GM23338 (cell line): ENCODE data around the gene CUX1. TPM values are rescaled to one million over a fixed set of nuclear protein-coding genes. Genes with fewer than 3 reads are reported as not detected.

Experiments used
- ATAC-seq: fragments of 200-7000 bp; cut with Tn5 transposase; 3 replicates; pipeline ENCODE4 v1.9.1; 2020
- DNase-seq: peaks from one replicate; pipeline ENCODE4 v3.0.0-alpha.2; 2015; ENCODE audit warnings: low spot score
- H2AFZ ChIP-seq: fragments of 200-600 bp; sonication (generic); 2 replicates; pipeline ENCODE4 v1.8.0; 2016; ENCODE audit warnings: antibody characterized with exemption, mild to moderate bottlenecking, moderate library complexity
- H3F3A ChIP-seq: fragments of 200-600 bp; sonication (generic); replicated peaks from 2 replicates; pipeline ENCODE4 v1.8.0; 2017; ENCODE audit warnings: antibody characterized with exemption, mixed run types, low read depth
- H3K27ac ChIP-seq: fragments of 200-600 bp; sonication (generic); 2 replicates; pipeline ENCODE4 v1.6.1; 2016; ENCODE audit warnings: low read depth
- H3K27me3 ChIP-seq: fragments of 200-600 bp; sonication (generic); 2 replicates; pipeline ENCODE4 v1.8.0; 2016; ENCODE audit warnings: mild to moderate bottlenecking, mixed run types, moderate library complexity; ENCODE audit not compliant: insufficient read depth
- H3K36me3 ChIP-seq: fragments of 200-600 bp; sonication (generic); 2 replicates; pipeline ENCODE4 v1.8.0; 2016; ENCODE audit warnings: mild to moderate bottlenecking; ENCODE audit not compliant: insufficient read depth
- H3K4me1 ChIP-seq: fragments of 200-600 bp; sonication (generic); 2 replicates; pipeline ENCODE4 v1.8.0; 2016; ENCODE audit warnings: mild to moderate bottlenecking, moderate library complexity; ENCODE audit not compliant: insufficient read depth
- H3K4me2 ChIP-seq: fragments of 200-600 bp; sonication (generic); 2 replicates; pipeline ENCODE4 v1.7.1; 2017; ENCODE audit warnings: mixed run types
- H3K4me3 ChIP-seq: fragments of 200-600 bp; sonication (generic); 2 replicates; pipeline ENCODE4 v1.6.1; 2016; ENCODE audit warnings: mixed run types
- H3K79me2 ChIP-seq: fragments of 200-600 bp; sonication (generic); replicated peaks from 2 replicates; pipeline ENCODE4 v1.8.0; 2017; ENCODE audit warnings: mild to moderate bottlenecking; ENCODE audit not compliant: insufficient read depth
- H3K9me2 ChIP-seq: fragments of 200-600 bp; sonication (generic); 2 replicates; pipeline ENCODE4 v1.8.0; 2017; ENCODE audit not compliant: insufficient read depth
- H4K20me1 ChIP-seq: fragments of 200-600 bp; sonication (generic); replicated peaks from 2 replicates; pipeline ENCODE4 v1.8.0; 2017; ENCODE audit warnings: mild to moderate bottlenecking; ENCODE audit not compliant: insufficient read depth
- H3K27ac Mint-ChIP-seq: 2 replicates; pipeline ENCODE4 v1.8.0; 2020; ENCODE audit warnings: inconsistent platforms, mild to moderate bottlenecking, moderate library complexity, mixed read lengths
- H3K27me3 Mint-ChIP-seq: 3 replicates; pipeline ENCODE4 v1.8.0; 2022; ENCODE audit warnings: low read depth, mild to moderate bottlenecking, moderate library complexity, mixed read lengths, inconsistent platforms; ENCODE audit not compliant: insufficient read depth, poor library complexity
- H3K36me3 Mint-ChIP-seq: 3 replicates; pipeline ENCODE4 v1.8.0; 2021; ENCODE audit warnings: low read depth, mild to moderate bottlenecking, inconsistent platforms, moderate library complexity, mixed read lengths
- H3K4me1 Mint-ChIP-seq: 3 replicates; pipeline ENCODE4 v1.8.0; 2020; ENCODE audit warnings: mild to moderate bottlenecking, inconsistent platforms, mixed read lengths
- H3K4me3 Mint-ChIP-seq: 3 replicates; pipeline ENCODE4 v1.8.0; 2021; ENCODE audit warnings: moderate library complexity, mild to moderate bottlenecking, inconsistent platforms, mixed read lengths
- H3K9me3 Mint-ChIP-seq: 3 replicates; pipeline ENCODE4 v1.8.0; 2020; ENCODE audit warnings: moderate library complexity, mild to moderate bottlenecking, inconsistent platforms, mixed read lengths
- EZH2 ChIP-seq: fragments of 200-600 bp; sonication (generic); IDR thresholded peaks from one replicate; pipeline ENCODE4 v1.8.0; 2017; ENCODE audit warnings: antibody characterized with exemption, mild to moderate bottlenecking, low read depth; ENCODE audit not compliant: unreplicated experiment
- NANOG ChIP-seq: IDR thresholded peaks from 2 replicates; pipeline ENCODE4 v1.6.1; 2016; ENCODE audit warnings: antibody characterized with exemption, borderline replicate concordance
- POLR2AphosphoS5 ChIP-seq: IDR thresholded peaks from 2 replicates; pipeline ENCODE4 v1.6.1; 2016; ENCODE audit warnings: antibody characterized with exemption, low read depth
- STAT1 ChIP-seq: IDR thresholded peaks from one replicate; pipeline ENCODE4 v1.6.1; 2016; ENCODE audit warnings: antibody characterized with exemption; ENCODE audit not compliant: unreplicated experiment
- ZNF114 ChIP-seq: fragments of 250-450 bp; sonication (Bioruptor Pico); IDR thresholded peaks from 2 replicates; pipeline ENCODE4 v1.5.0; 2020; ENCODE audit warnings: mild to moderate bottlenecking, moderate library complexity
- ZNF331 ChIP-seq: fragments of 250-450 bp; sonication (Bioruptor Pico); IDR thresholded peaks from 2 replicates; pipeline ENCODE4 v1.5.0; 2020; ENCODE audit warnings: low read depth, mild to moderate bottlenecking, moderate library complexity
- polyA plus RNA-seq: library from polyadenylated mRNA; unstranded; fragments of >200 nt; fragmentation: Nextera tagmentation; extraction: Ambion mirVana; gene quantifications from 2 replicates; pipeline ENCODE4 v1.2.1, GENCODE V29; 2016
- total RNA-seq: library from RNA; depleted of rRNA; stranded (reverse); fragments of >200 nt; shearing (Covaris generic); gene quantifications from 2 replicates; pipeline ENCODE4 v1.2.3, GENCODE V29; 2014
- TF ChIP-seq, protein P1 (sequence below): IDR thresholded peaks from 2 replicates; pipeline ENCODE4 v1.6.1; 2016; ENCODE audit warnings: antibody characterized with exemption
- TF ChIP-seq, protein P2 (sequence below): IDR thresholded peaks from one replicate; pipeline ENCODE4 v1.6.1; 2018; ENCODE audit warnings: antibody characterized with exemption; ENCODE audit not compliant: unreplicated experiment
- TF ChIP-seq, protein P3 (sequence below): fragments of 250-450 bp; sonication (Bioruptor Pico); IDR thresholded peaks from 2 replicates; pipeline ENCODE4 v1.5.0; 2020; ENCODE audit warnings: mild to moderate bottlenecking, moderate library complexity

The CUX1 gene
- total and polyA plus RNA-seq, 2 experiments from 2014 or later: 49.9 to 64.0 TPM

DNA sequence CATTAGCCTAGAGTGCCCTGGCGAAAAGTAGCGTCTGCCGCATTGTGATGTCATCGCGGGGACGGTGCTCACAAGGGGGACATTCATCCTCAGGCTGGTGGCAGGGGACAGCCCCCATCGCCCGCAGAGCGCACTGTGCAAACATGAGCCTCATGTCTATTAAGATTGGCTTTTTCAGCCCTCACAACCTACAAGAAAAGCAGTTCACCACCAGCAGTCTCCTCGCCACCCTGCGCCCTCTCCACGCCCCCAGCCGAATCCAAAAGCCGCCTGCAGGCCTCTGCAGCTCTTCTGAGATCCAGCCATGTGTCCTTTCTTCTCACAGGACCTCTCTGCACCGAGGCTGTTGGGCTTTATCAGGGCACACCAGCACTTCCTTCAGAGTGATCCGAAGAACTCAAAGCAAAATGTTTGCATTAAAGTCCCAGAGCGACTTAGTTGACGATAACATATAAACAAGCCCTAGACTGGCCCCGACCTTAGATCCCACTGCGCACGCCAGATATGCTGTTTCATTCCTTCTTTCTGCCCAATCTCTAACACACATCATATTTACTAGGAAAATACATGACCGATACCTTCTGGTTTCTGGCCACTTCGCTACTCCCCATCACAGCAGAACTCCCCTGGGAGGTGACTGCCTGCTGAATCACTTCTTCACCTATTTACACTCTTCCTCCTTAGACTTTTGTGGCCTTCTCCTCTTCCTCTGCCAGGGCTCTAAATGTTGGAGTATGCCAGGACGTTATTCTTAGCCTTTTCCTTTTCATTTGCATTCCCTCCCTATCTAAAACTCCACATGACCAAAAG lies 263.2 kb downstream of the CUX1 start:
- 0 out of 2 replicates have a peak, but pooled peaks cover 5% of the 10 kb centered on the region for H3F3A ChIP-seq
- ATAC-seq (no peak), DNase-seq (no peak)
- peaks cover 46% of the 10 kb centered on the region for H3K4me1 Mint-ChIP-seq
- H3K27ac Mint-ChIP-seq: peak overlapping the region; percentile 80
- H3K9me3 Mint-ChIP-seq: peaks cover 15% of the 10 kb centered on the region
- H2AFZ ChIP-seq: no peak overlapping the region
- no peaks in the 10 kb centered on the region for H3K27me3 ChIP-seq
- 0 out of 2 replicates have a peak overlapping the region, but pooled peaks have one; percentile 67 for H3K27ac ChIP-seq
- H3K36me3 ChIP-seq: peaks cover 7% of the 10 kb centered on the region; the same call in 1 of the 2 replicates
- H3K9me2 ChIP-seq: no peaks in the 10 kb centered on the region
- no peak for TF ChIP-seq ZNF114 (CRISPR knock-in tag)
- H3K27me3 Mint-ChIP-seq: peaks cover 17% of the 10 kb centered on the region
- peaks cover 23% of the 10 kb centered on the region for H3K4me1 ChIP-seq
- H3K36me3 Mint-ChIP-seq: peaks cover 48% of the 10 kb centered on the region
- no peak overlapping the region for H3K4me2 ChIP-seq
- no peak overlapping the region for H3K4me3 ChIP-seq
- peaks cover under 1% of the 10 kb centered on the region; the same call in 1 of the 2 replicates for H4K20me1 ChIP-seq
- no peak overlapping the region for H3K4me3 Mint-ChIP-seq
- peaks cover 13% of the 10 kb centered on the region; the same call in 1 of the 2 replicates for H3K79me2 ChIP-seq

DNA sequence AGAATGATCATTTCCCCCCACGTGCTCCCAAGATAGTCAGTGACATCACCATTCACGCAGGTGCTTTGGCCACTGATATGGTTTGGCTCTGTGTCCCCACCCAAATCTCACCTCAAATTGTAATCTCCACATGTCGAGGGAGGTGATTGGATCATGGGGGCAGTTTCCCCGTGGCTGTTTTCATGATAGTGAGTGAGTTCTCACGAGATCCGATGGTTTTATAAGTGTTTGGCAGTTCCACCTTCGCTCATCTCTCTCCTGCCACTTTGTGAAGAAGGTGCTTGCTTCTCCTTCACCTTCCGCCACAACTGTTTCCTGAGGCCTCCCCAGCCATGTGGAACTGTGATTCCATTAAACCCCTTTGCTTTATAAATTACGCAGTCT lies 263.8 kb downstream of the CUX1 start:
- H3K4me3 Mint-ChIP-seq: no peak overlapping the region
- Histone ChIP-seq H2AFZ (no peak overlapping the region), H3K4me2 (no peak overlapping the region)
- TF ChIP-seq, protein P1, sequence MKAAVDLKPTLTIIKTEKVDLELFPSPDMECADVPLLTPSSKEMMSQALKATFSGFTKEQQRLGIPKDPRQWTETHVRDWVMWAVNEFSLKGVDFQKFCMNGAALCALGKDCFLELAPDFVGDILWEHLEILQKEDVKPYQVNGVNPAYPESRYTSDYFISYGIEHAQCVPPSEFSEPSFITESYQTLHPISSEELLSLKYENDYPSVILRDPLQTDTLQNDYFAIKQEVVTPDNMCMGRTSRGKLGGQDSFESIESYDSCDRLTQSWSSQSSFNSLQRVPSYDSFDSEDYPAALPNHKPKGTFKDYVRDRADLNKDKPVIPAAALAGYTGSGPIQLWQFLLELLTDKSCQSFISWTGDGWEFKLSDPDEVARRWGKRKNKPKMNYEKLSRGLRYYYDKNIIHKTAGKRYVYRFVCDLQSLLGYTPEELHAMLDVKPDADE: no peak
- TF ChIP-seq, protein P2, sequence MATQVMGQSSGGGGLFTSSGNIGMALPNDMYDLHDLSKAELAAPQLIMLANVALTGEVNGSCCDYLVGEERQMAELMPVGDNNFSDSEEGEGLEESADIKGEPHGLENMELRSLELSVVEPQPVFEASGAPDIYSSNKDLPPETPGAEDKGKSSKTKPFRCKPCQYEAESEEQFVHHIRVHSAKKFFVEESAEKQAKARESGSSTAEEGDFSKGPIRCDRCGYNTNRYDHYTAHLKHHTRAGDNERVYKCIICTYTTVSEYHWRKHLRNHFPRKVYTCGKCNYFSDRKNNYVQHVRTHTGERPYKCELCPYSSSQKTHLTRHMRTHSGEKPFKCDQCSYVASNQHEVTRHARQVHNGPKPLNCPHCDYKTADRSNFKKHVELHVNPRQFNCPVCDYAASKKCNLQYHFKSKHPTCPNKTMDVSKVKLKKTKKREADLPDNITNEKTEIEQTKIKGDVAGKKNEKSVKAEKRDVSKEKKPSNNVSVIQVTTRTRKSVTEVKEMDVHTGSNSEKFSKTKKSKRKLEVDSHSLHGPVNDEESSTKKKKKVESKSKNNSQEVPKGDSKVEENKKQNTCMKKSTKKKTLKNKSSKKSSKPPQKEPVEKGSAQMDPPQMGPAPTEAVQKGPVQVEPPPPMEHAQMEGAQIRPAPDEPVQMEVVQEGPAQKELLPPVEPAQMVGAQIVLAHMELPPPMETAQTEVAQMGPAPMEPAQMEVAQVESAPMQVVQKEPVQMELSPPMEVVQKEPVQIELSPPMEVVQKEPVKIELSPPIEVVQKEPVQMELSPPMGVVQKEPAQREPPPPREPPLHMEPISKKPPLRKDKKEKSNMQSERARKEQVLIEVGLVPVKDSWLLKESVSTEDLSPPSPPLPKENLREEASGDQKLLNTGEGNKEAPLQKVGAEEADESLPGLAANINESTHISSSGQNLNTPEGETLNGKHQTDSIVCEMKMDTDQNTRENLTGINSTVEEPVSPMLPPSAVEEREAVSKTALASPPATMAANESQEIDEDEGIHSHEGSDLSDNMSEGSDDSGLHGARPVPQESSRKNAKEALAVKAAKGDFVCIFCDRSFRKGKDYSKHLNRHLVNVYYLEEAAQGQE: no peak
- no peak for TF ChIP-seq EZH2
- TF ChIP-seq STAT1: no peak
- no peak for TF ChIP-seq ZNF331
- TF ChIP-seq, protein P3, sequence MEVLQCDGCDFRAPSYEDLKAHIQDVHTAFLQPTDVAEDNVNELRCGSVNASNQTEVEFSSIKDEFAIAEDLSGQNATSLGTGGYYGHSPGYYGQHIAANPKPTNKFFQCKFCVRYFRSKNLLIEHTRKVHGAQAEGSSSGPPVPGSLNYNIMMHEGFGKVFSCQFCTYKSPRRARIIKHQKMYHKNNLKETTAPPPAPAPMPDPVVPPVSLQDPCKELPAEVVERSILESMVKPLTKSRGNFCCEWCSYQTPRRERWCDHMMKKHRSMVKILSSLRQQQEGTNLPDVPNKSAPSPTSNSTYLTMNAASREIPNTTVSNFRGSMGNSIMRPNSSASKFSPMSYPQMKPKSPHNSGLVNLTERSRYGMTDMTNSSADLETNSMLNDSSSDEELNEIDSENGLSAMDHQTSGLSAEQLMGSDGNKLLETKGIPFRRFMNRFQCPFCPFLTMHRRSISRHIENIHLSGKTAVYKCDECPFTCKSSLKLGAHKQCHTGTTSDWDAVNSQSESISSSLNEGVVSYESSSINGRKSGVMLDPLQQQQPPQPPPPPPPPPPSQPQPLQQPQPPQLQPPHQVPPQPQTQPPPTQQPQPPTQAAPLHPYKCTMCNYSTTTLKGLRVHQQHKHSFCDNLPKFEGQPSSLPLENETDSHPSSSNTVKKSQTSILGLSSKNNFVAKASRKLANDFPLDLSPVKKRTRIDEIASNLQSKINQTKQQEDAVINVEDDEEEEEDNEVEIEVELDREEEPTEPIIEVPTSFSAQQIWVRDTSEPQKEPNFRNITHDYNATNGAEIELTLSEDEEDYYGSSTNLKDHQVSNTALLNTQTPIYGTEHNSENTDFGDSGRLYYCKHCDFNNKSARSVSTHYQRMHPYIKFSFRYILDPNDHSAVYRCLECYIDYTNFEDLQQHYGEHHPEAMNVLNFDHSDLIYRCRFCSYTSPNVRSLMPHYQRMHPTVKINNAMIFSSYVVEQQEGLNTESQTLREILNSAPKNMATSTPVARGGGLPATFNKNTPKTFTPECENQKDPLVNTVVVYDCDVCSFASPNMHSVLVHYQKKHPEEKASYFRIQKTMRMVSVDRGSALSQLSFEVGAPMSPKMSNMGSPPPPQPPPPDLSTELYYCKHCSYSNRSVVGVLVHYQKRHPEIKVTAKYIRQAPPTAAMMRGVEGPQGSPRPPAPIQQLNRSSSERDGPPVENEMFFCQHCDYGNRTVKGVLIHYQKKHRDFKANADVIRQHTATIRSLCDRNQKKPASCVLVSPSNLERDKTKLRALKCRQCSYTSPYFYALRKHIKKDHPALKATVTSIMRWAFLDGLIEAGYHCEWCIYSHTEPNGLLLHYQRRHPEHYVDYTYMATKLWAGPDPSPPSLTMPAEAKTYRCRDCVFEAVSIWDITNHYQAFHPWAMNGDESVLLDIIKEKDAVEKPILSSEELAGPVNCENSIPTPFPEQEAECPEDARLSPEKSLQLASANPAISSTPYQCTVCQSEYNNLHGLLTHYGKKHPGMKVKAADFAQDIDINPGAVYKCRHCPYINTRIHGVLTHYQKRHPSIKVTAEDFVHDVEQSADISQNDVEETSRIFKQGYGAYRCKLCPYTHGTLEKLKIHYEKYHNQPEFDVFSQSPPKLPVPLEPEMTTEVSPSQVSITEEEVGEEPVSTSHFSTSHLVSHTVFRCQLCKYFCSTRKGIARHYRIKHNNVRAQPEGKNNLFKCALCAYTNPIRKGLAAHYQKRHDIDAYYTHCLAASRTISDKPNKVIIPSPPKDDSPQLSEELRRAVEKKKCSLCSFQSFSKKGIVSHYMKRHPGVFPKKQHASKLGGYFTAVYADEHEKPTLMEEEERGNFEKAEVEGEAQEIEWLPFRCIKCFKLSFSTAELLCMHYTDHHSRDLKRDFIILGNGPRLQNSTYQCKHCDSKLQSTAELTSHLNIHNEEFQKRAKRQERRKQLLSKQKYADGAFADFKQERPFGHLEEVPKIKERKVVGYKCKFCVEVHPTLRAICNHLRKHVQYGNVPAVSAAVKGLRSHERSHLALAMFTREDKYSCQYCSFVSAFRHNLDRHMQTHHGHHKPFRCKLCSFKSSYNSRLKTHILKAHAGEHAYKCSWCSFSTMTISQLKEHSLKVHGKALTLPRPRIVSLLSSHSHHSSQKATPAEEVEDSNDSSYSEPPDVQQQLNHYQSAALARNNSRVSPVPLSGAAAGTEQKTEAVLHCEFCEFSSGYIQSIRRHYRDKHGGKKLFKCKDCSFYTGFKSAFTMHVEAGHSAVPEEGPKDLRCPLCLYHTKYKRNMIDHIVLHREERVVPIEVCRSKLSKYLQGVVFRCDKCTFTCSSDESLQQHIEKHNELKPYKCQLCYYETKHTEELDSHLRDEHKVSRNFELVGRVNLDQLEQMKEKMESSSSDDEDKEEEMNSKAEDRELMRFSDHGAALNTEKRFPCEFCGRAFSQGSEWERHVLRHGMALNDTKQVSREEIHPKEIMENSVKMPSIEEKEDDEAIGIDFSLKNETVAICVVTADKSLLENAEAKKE (CRISPR knock-in tag): no peak
- TF ChIP-seq NANOG: no peak
- no peak for TF ChIP-seq POLR2AphosphoS5

More for the DNA sequence above, 263.8 kb downstream of the CUX1 start:
- peaks cover 45% of the 10 kb centered on the region for H3K4me1 Mint-ChIP-seq
- 0 out of 2 replicates have a peak, but pooled peaks cover 5% of the 10 kb centered on the region for H3F3A ChIP-seq
- peaks cover 49% of the 10 kb centered on the region for H3K36me3 Mint-ChIP-seq
- ATAC-seq (no peak), DNase-seq (no peak)
- H3K27ac Mint-ChIP-seq: no peak overlapping the region
- peaks cover 15% of the 10 kb centered on the region for H3K9me3 Mint-ChIP-seq
- no peaks in the 10 kb centered on the region for H3K27me3 ChIP-seq
- H3K4me1 ChIP-seq: peaks cover 23% of the 10 kb centered on the region
- H3K79me2 ChIP-seq: peaks cover 17% of the 10 kb centered on the region; the same call in 1 of the 2 replicates
- peaks cover 5% of the 10 kb centered on the region; the same call in 1 of the 2 replicates for H4K20me1 ChIP-seq
- H3K4me3 ChIP-seq: no peak overlapping the region
- no peak overlapping the region for H3K27ac ChIP-seq
- H3K9me2 ChIP-seq: no peaks in the 10 kb centered on the region
- peaks cover 7% of the 10 kb centered on the region; the same call in 1 of the 2 replicates for H3K36me3 ChIP-seq
- H3K27me3 Mint-ChIP-seq: peaks cover 18% of the 10 kb centered on the region
